GM18907 (cell line): ENCODE measurements around the gene LOXHD1.

Experiments used
- ATAC-seq: cut with Tn5 transposase; IDR thresholded peaks from one replicate; pipeline ENCODE4 v1.9.1; 2021; ENCODE audit warnings: mild to moderate bottlenecking, moderate library complexity; ENCODE audit not compliant: unreplicated experiment

The LOXHD1 gene

DNA sequence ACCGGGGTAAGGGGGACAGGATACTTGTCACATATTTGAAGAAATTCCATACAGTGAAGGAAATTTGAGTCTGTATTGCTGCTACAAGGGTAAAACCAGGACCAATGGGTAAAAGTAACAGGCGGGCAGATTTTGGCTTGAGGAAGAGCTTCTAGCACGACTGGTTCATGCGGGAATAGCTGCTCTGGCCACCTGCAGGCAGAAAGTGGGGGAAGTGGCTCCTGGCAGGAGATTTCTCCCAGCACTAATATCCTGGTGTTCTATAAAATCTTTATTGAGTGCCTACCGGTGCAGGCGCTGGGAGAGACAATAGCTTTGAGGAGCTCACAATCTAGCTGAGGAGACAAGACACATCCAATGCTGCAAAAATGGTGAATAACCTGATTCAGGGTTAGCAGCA is 198.5 kb downstream of the LOXHD1 start:
- no peak for ATAC-seq

DNA sequence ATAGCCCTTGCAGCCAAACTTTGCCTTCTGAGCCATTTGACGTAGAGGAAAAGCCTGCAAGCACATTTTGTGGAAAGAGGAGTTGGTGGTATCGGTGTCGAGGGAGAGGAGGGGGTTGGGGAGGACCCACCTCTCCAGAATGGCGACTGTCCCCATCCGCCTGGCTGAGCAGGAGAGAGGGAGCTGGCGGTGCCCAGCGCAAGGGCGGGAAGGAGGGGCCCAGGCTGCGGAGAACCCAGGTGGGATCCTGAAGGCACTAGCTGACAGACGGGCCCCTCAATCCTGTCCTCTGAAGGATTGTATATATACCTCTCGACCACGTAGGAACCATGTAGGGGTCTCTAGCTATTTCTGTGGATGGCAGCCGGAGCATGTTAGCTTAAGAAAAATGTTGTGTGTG is 200.3 kb downstream of the LOXHD1 start:
- ATAC-seq = no peak

DNA sequence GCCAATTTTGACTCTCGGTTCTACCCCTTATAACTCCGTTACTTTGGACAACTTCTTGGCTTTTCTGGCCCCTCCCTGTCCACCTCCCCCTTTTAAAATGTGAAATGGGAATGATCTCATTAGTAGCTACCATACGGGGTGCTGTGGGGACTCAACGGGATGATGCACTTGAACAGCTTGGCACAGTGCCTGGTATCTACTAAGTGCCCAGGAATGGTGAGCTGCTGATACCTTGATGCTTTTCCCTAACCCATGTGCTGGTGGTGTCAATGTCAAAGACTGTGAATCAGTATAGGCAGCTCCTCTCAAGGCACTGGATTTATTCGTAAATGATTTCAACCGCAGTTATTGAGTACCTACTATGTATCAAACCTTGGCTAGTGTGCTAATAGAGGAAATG is 204.2 kb downstream of the LOXHD1 start:
- no peak for ATAC-seq

DNA sequence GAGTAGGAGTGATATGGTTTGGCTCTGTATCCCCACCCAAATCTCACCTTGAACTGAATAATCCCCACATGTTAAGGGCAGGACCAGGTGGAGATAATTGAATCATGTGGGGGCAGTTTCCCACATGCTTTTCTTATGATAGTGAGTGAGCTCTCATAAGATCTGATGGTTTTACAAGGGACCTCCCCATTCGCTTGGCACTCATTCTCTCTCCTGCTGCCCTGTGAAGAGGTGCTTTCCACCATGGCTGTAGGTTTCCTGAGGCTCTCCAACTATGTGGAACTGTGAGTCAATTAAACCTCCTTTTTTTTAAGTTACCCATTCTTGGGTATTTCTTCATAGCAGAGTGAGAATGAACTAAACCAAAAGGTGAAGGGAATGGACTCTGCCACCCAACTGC is 207.5 kb downstream of the LOXHD1 start:
- no peak for ATAC-seq

DNA sequence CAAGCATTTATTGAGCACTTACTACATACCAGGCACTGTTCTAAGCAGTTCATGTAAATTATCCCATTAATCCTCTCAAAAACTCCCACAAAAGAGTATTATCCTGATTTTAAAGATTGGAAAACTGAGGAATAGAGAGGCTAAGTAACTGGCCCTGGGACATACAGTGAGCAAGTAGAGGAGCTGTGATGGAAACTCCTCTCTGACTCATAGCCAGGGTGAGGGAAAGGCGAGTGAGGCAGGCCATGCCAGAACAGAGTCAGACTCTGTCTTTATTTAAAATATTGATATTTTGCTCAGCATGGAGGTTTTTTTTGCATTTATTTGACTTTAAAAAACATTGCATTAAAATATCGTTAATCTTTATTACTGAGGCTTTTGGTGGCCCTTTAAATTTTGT is 208.0 kb downstream of the LOXHD1 start:
- no peak for ATAC-seq

DNA sequence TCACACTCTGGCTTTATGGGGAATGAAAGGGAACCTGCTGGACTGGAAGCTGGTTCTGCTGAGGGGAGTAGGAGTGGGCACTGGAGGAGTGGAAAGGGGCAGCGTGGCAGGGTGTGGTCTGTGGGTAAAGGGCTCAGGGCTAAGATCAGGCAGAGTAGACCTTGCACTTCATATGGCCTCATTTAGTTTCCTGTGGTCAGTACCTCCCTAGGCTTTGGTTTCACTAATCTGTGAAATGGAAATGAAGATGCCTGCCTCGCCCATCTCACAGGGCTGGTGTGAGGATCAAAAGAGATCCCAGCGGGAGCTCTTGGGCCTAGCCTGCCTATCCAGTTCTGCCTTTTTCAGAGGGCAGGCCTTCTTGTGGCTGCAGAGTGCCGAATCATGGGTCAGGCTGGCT is 208.7 kb downstream of the LOXHD1 start:
- no peak for ATAC-seq

DNA sequence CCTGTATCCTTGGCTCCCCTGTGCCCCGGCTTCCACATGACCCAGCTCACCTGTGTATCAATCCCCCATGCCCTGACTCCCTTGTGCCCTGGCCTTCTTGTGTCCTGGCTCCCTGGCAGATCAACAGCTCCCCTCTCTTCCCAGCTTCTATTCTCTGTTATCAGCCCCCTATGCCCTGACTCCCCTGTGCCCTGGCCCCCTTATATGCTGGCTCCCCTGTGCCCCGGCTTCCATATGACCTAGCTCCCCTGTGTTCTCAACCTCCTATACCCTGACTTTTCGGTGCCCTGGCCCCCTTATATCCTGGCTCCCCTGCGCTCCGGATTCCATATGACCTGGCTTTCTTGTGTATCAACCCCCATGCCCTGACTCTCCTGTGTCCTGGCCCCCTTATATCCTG is 209.2 kb downstream of the LOXHD1 start:
- no peak for ATAC-seq

DNA sequence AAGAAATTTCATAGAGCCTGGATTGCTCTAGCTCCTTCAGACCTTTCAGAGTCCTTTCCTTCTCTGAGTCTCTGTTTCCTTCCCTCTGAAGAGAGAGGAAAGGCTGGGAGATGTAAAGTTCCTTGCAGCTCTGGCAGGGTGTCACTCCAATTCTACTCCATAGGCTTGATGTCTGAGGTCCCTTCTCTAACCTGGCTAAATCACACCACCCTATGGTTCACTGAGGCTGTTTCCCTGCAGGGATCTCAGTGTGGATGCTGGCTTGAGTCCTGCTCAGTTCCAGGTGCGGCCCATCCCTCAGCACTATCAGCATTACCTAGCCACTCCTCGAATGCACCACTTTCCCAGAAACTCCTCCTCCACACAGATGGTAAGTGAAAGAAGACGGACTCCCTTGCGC is 209.7 kb downstream of the LOXHD1 start:
- ATAC-seq = no peak

DNA sequence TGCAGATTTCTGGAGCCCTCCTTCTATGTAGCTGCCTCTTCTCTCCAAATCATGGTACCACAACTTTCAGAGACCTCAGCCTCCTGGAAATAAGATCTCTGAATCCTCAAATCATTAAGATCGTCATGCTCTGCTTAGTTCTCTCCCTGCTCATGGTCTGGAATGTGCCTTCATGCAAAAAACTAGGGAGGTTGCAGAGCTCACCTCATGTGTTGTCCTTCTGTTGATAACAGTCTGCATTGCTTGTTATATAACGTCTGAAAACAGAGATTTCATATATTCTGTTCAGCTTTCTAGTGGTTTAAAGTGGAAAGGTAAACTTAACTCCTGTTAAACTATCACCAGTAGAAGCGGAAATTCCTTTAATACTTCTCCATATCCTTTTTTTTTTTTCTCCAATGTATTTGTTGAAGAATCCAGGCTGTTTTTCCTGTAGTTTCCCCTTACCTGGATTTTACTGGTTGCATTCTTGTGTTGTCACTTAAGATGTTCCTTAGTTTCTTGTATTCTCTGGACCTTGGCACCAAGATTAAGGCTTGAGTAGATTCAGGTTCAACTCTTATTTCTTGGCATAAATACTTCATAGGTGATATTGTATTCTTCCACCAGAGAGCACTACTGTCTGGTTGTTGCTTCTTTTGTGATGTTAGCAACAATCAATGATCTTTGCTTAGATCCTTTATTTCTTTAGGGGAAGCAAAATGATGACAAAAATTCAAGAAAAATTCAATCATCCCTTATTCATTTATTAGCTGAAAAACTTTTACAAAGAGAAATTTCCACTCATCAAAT is 211.3 kb downstream of the LOXHD1 start:
- no peak for ATAC-seq

DNA sequence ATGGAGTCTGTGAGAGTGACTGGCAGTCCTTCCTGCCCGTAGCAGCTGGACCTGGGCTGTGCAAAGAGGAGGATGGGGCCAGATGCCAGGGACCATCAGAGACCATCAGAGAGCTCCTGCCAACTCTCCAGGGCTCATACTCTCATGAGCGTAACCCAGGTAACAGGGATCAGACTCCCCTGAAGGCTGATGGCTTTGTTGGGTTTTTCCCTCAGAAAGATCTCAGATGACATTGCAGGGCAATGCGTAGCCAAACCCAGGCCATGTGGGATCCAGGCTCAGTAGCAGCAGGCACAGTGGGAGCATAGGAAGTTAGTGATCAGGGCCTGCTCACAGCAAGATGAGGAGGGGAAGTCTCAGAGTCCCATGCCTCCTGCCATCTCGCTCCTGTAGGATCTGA is 218.0 kb downstream of the LOXHD1 start:
- ATAC-seq = no peak

DNA sequence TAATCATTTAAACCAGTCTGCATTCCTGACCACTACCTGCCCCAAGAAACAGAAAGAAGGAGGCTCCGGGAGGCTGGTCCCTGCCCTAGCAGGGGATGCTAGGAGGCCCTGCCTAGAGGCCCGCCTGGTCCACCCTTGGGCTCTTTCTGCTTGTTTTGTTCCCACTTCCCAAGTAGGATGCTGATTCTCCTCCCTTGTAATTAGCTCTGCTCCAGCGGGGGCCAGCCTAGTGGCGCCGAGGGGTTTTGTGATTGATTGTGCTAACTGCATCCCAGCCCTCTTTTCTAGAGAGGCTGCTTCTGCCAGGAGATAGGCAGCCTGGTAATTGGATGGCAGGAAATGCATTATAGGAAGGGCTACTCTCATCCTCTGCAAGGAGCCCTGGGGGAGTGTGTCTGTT is 220.0 kb downstream of the LOXHD1 start:
- no peak for ATAC-seq

DNA sequence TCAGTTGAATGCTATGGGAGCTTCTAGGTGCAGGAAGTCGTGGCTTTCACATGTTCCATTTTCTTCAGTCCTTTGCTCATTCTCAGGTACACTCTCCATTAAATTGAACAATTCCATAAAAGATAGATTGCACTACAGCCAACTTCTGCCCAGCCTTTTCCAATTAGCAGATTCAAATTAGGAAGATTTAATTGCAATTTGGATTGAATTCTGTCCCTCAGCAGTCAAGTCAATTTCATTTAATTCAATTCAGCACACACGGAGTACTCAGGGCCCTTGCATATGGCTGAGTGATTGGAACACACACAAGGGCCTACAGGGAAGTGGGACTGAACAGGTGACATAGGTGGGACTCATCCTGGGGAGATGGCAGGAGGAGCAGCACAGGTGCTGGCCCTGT is 220.4 kb downstream of the LOXHD1 start:
- ATAC-seq = no peak

DNA sequence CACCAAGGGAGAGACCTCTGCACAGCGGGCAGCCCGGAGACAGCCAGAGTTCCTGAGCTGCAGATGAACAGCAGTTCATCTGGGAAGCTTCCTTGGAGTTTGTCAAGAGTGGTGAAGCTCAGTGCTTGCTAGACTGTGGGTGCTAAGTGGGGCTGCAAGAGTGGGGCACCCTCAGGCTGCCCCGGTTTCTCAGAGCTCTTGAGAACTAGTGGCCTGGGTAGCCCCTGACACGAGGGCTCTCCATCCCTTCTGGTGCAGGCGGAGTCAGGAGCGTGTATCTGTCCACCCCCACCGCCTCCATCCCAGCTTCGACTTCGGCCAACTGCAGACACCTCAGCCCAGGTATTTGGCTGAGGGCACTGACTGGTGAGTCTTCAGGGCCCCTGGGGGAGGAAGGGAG is 222.0 kb downstream of the LOXHD1 start:
- no peak for ATAC-seq

DNA sequence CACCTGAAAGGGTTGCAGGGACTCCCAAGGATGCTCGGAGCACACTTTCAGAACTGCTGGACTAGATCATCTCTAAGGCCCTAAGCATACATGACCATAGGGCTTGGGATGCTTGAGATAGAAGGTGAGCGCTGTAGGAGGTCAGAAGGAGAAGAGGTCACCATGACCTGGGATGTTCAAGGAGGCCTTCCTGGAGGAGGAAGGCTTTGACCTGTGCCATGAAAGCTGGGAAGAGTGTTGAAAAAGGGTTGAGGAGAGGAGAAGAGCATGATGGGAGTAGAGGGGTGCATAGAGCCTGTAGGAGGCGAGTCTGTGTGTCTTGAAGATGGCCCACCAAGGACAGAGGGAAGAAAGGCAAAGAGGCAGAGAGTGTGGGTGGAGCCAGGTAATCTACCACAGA is 222.4 kb downstream of the LOXHD1 start:
- no peak for ATAC-seq

DNA sequence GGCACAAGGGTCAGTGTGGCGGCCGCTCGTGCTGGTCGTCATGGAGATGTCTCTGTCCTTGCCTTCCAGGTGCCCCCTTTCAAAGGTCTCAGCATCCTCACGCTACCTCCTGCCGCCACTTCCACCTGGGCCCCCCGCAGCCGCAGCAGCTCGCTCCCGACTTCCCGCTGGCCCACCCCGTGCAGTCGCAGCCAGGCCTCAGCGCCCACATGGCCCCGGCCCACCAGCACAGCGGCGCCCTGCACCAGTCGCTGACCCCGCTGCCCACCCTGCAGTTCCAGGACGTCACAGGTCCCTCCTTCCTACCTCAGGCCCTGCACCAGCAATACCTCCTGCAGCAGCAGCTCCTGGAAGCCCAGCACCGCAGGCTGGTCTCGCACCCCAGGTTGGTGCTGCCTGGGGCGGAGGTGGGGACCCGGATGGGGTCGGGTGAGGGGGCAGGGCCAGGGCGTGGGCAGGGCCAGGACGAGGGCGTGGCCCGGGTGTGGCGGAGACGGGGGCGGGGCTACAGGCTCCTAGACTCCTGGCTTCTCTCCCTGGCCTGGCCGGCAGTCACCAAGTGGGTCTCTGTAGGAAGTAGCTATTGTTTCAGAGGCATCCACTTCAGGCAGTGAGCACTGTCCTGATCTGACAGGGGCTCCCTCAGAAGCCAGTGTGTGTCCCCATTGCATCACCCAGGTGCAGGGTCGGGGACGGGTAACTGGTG is 223.7 kb downstream of the LOXHD1 start:
- ATAC-seq = no peak

DNA sequence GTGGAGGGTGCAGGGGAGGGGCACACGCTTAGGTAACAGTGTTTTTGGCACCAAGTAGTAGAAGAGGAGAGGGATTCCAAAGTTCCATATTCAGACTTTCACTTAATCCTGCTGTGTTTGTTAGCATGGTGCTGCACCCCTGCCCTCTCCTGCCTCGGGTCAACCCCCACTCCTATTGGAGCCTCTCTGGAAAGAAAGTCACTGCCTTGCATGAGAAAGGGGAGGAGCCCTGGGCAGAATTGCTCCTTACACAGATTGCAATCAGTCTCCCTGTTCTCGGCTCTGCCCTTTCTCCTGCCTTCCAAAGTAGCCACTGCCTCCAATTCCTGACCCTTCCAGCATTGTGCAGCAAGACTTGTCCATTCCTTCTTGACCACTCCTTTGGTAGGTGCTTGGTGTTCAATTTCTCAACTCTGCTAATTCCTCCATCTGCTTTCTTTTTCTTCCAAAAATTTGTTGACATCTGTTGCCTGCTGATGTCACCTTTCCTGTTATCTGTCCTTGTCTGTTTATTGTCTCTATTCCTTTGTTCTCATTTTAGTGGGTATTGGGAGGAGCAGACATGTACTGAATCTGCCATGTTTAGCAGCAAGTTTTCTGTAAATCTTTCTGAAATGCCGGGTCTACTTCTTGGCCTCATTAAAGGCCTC is 225.4 kb downstream of the LOXHD1 start:
- no peak for ATAC-seq

DNA sequence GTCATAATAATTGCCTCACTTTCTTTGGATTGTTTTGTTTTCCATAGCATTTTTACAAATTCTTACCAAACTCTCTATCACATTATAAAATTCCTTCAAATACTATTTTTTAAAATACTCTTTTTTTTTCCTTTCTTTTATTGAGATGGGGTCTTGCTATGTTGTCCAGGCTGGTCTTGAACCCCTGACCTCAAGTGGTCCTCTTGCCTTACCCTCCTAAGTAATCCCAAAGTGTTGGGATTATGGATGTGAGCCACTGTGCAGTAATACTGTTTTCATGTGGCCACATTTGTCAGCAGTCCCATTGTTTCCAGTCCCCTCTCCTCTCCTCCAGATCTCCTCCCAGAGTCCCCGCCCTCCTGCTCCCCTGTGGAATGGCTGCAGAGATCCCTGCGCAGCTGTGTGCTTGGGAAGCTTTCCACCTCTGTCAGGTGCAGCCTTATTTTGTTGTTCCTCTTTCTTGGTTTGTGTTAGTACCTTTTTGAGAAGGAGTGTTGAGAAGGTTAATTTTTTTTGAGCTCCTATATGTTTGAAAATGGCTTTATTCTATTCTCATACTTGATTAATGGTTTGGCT is 227.3 kb downstream of the LOXHD1 start:
- ATAC-seq = no peak

DNA sequence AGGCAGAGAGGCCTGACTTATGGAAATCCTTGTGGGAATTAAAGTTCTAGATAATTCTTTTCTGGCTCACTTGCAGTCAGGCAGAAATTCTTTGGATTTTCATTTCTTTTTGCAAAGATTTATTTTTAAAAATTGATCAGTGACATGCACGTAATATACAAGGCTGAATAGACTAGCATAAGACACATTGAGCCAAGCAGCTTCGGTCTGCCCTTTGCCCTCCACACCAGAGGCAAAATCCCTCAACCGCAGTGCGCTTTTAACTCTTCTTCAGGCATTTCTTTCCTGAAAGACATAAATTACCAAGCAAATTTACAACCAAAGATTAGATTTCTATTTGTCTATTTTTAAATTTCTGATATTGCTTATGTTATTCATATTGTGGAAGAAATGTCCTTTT is 227.9 kb downstream of the LOXHD1 start:
- ATAC-seq = no peak

DNA sequence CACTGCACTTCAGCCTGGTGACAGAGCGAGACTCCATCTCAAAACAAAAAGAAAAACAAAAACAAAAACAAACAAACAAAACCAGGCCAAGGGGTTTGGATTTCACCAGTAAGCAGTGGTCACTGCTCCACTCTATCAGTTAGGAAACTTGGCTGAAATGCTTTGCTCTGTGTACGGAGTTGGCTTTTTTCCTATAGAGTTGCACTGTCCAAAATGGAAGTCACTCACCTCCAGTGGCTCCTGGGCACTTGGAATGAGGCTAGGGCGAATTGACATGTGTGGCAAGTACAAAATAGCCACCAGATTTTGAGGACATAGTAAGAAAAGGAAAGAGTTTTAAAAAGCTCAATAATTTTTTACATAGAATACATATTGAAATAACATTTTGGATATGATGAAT is 228.7 kb downstream of the LOXHD1 start:
- no peak for ATAC-seq

DNA sequence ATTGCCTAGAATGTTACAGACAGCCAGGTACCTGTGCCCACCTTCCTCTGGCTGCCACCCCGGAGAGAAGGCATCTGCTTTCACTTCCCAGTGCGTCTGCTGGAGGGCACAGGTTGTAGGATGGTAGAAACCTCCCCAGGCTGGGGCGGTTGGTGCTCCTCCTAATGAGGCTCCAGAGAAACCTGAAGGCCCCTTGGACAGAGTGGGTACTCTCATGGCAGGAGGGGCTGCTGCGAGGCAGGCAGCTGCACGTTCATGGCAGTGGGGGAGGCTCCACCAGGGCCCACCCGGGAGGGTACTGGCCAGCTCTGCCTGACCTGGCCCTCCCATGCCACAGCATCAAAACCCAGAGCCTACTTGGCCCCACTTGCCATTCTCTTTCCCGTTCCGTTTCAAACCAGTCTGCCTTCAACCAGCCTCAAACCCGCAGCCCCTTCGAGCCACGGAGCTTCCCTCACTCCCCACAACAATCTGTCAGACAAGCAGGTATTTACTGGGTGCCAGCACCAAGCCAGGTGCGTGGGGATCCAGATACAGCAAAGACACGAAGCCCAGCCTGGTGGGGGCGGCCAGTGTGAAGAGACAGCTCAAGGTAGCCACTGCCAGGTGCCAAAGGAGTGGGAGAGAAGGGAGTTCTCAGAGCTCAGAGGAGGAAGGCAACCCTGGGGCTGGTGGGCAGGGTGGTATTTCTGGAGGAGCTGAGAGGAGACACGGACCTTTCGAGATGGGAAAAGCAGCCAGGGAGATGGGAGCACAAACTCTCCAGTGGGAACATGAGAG is 229.6 kb downstream of the LOXHD1 start:
- no peak for ATAC-seq
